Liver (tissue), 9 donors: Measurements from ENCODE around the gene PARP15. TPM values are rescaled to one million over a fixed set of nuclear protein-coding genes. Genes with fewer than 3 reads are reported as not detected.

Source experiments
- DNase-seq: peaks from one replicate; pipeline ENCODE4 v3.0.0-alpha.2; 2017; ENCODE audit warnings: low spot score
- H3K27ac ChIP-seq, 2 donors: one replicate each; pipeline ENCODE4 v1.7.0; 2013; ENCODE audit warnings: inconsistent platforms in 2 of 2, low read length in 2 of 2, control low read depth in 1 of 2, low read depth in 1 of 2, mild to moderate bottlenecking in 1 of 2
- H3K27me3 ChIP-seq, 4 donors: one replicate each; pipeline versions ENCODE4 v1.6.1 to v1.7.0; 2013; ENCODE audit warnings: low read length in 3 of 4, inconsistent platforms in 1 of 4, mild to moderate bottlenecking in 1 of 4, moderate library complexity in 1 of 4; ENCODE audit not compliant: control insufficient read depth in 4 of 4, insufficient read depth in 4 of 4
- H3K36me3 ChIP-seq, 4 donors: one replicate each; pipeline versions ENCODE4 v1.6.1 to v1.7.0; 2013; ENCODE audit warnings: low read length in 3 of 4, mild to moderate bottlenecking in 3 of 4, low read depth in 1 of 4, moderate library complexity in 1 of 4; ENCODE audit not compliant: control insufficient read depth in 4 of 4, insufficient read depth in 3 of 4
- H3K4me1 ChIP-seq, 4 donors: one replicate each; pipeline versions ENCODE4 v1.6.1 to v1.7.0; 2013; ENCODE audit warnings: low read length in 3 of 4, mild to moderate bottlenecking in 3 of 4, moderate library complexity in 1 of 4; ENCODE audit not compliant: control insufficient read depth in 4 of 4, insufficient read depth in 4 of 4
- H3K4me3 ChIP-seq, 3 donors: one replicate each; pipeline versions ENCODE4 v1.6.1 to v1.7.0; 2013; ENCODE audit warnings: low read length in 3 of 3, control low read depth in 1 of 3, low read depth in 1 of 3, mild to moderate bottlenecking in 1 of 3
- H3K9ac ChIP-seq, 2 donors: one replicate each; pipeline ENCODE4 v1.7.0; 2013; ENCODE audit warnings: low read length in 2 of 2, mild to moderate bottlenecking in 2 of 2, moderate library complexity in 2 of 2, control low read depth in 1 of 2, low read depth in 1 of 2
- H3K9me3 ChIP-seq, 4 donors: one replicate each; pipeline versions ENCODE4 v1.6.1 to v1.7.0; 2013; ENCODE audit warnings: low read length in 3 of 4; ENCODE audit not compliant: control insufficient read depth in 4 of 4
- FOXA1 ChIP-seq: IDR thresholded peaks from 2 replicates; pipeline ENCODE4 v1.6.1; 2016; ENCODE audit warnings: antibody characterized with exemption
- FOXA2 ChIP-seq: IDR thresholded peaks from 2 replicates; pipeline ENCODE4 v1.6.1; 2016; ENCODE audit warnings: antibody characterized with exemption
- HNF4A ChIP-seq, 2 donors: conservative IDR thresholded peaks; 2 replicates each; pipeline ENCODE4 v1.6.1; 2016; ENCODE audit warnings: antibody characterized with exemption in 2 of 2, mild to moderate bottlenecking in 2 of 2
- HNF4G ChIP-seq: IDR thresholded peaks from 2 replicates; pipeline ENCODE4 v1.6.1; 2016; ENCODE audit warnings: antibody characterized with exemption
- JUND ChIP-seq, 2 donors: IDR thresholded peaks; 2 replicates each; pipeline ENCODE4 v1.6.1; 2016; ENCODE audit warnings: antibody characterized with exemption in 2 of 2
- NR2F2 ChIP-seq: IDR thresholded peaks from 2 replicates; pipeline ENCODE4 v1.6.1; 2016; ENCODE audit warnings: antibody characterized with exemption
- RAD21 ChIP-seq, 2 donors: IDR thresholded peaks; 2 replicates each; pipeline ENCODE4 v1.6.1; 2016; ENCODE audit warnings: antibody characterized with exemption in 2 of 2, mild to moderate bottlenecking in 2 of 2
- SP1 ChIP-seq: IDR thresholded peaks from 2 replicates; pipeline ENCODE4 v1.6.1; 2018; ENCODE audit warnings: antibody characterized with exemption, mild to moderate bottlenecking
- TAF1 ChIP-seq: conservative IDR thresholded peaks from 2 replicates; pipeline ENCODE4 v1.6.1; 2016; ENCODE audit warnings: antibody characterized with exemption, mild to moderate bottlenecking
- YY1 ChIP-seq: IDR thresholded peaks from 2 replicates; pipeline ENCODE4 v1.6.1; 2016; ENCODE audit warnings: antibody characterized with exemption, mild to moderate bottlenecking
- WGBS: extraction: QIAGEN DNeasy Blood & Tissue Kit; methylation state at CpG from one replicate; pipeline ENCODE4 v1.1.7; 2013; 5-methylcytosine and 5-hydroxymethylcytosine counted together
- polyA plus RNA-seq, 2 donors: library from polyadenylated mRNA; stranded (reverse) in 1 of 2; unstranded in 1 of 2; fragments of 200-250 nt in 1 of 2; fragments of >200 nt in 1 of 2; fragmentation: Nextera tagmentation in 1 of 2; extraction: Ambion mirVana in 1 of 2; gene quantifications; one replicate each; pipeline versions ENCODE4 v1.2.1 to v1.2.3, GENCODE V29; 2013 to 2015
- total RNA-seq, 2 donors: library from RNA; depleted of rRNA; stranded (reverse); fragments of >200 nt; gene quantifications; one replicate each; pipeline ENCODE4 v1.2.3, GENCODE V29; 2014
- TF ChIP-seq, protein P1 (sequence below): IDR thresholded peaks from 2 replicates; pipeline ENCODE4 v1.6.1; 2016; ENCODE audit warnings: antibody characterized with exemption
- TF ChIP-seq, protein P2 (sequence below): fragments of 150-350 bp; IDR thresholded peaks from 2 replicates; pipeline ENCODE4 v1.5.1; 2017; ENCODE audit warnings: improper control_type of control experiment, low read depth, low read length; ENCODE audit not compliant: missing input control
- TF ChIP-seq, protein P3 (sequence below): IDR thresholded peaks from 2 replicates; pipeline ENCODE4 v1.6.1; 2016; ENCODE audit warnings: antibody characterized with exemption
- TF ChIP-seq, protein P4 (sequence below): IDR thresholded peaks from 2 replicates; pipeline ENCODE4 v1.6.1; 2016; ENCODE audit warnings: antibody characterized with exemption, mild to moderate bottlenecking
- TF ChIP-seq, protein P5 (sequence below): IDR thresholded peaks from 2 replicates; pipeline ENCODE4 v1.6.1; 2016; ENCODE audit warnings: antibody characterized with exemption
- donor health status: healthy.
- donor health status: healthy.
- donor health status: healthy.
- donor health status: healthy.
- donor health status: healthy.

PARP15 gene
- total and polyA plus RNA-seq, 4 donors = 0.28 to 3.3 (median 2.5) TPM

DNA sequence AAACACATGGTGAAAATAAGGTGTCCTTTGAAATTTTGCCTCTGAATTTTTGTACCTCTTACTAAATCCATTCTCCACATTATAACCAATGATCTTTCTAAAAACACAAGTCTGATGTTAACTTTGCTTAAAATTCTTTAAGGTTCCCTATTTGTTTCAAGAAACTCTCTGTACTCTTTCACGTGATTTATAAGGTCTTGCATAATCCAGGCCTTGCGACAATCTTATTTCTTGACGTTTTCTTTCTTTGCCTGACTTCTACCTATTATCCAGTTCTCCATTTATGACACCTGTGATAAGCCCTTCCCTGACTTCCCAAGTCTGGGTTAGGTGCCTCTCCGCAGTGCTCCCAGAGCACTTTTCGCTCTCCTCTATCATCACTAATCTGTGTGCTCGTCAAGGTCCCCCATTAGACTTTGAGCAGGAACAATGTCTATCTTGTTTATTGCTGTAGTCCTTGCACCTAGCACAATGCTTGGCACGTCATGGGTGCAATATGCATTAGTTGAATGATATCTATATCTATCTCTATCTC is 38.4 kb upstream of the PARP15 start:
- TF ChIP-seq HNF4G (no peak), NR2F2 (no peak), HNF4A (conservative IDR thresholded peaks at IDR 0.05) (no peak), JUND (IDR thresholded peaks at IDR 0.05) (no peak), FOXA1 (no peak), YY1 (no peak), RAD21 (IDR thresholded peaks at IDR 0.05) (no peak), SP1 (no peak)
- TF ChIP-seq, protein P1, sequence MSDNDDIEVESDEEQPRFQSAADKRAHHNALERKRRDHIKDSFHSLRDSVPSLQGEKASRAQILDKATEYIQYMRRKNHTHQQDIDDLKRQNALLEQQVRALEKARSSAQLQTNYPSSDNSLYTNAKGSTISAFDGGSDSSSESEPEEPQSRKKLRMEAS = no peak
- TF ChIP-seq, protein P2, sequence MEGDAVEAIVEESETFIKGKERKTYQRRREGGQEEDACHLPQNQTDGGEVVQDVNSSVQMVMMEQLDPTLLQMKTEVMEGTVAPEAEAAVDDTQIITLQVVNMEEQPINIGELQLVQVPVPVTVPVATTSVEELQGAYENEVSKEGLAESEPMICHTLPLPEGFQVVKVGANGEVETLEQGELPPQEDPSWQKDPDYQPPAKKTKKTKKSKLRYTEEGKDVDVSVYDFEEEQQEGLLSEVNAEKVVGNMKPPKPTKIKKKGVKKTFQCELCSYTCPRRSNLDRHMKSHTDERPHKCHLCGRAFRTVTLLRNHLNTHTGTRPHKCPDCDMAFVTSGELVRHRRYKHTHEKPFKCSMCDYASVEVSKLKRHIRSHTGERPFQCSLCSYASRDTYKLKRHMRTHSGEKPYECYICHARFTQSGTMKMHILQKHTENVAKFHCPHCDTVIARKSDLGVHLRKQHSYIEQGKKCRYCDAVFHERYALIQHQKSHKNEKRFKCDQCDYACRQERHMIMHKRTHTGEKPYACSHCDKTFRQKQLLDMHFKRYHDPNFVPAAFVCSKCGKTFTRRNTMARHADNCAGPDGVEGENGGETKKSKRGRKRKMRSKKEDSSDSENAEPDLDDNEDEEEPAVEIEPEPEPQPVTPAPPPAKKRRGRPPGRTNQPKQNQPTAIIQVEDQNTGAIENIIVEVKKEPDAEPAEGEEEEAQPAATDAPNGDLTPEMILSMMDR = no peak
- TF ChIP-seq, protein P3, sequence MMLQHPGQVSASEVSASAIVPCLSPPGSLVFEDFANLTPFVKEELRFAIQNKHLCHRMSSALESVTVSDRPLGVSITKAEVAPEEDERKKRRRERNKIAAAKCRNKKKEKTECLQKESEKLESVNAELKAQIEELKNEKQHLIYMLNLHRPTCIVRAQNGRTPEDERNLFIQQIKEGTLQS = no peak
- TF ChIP-seq, protein P4, sequence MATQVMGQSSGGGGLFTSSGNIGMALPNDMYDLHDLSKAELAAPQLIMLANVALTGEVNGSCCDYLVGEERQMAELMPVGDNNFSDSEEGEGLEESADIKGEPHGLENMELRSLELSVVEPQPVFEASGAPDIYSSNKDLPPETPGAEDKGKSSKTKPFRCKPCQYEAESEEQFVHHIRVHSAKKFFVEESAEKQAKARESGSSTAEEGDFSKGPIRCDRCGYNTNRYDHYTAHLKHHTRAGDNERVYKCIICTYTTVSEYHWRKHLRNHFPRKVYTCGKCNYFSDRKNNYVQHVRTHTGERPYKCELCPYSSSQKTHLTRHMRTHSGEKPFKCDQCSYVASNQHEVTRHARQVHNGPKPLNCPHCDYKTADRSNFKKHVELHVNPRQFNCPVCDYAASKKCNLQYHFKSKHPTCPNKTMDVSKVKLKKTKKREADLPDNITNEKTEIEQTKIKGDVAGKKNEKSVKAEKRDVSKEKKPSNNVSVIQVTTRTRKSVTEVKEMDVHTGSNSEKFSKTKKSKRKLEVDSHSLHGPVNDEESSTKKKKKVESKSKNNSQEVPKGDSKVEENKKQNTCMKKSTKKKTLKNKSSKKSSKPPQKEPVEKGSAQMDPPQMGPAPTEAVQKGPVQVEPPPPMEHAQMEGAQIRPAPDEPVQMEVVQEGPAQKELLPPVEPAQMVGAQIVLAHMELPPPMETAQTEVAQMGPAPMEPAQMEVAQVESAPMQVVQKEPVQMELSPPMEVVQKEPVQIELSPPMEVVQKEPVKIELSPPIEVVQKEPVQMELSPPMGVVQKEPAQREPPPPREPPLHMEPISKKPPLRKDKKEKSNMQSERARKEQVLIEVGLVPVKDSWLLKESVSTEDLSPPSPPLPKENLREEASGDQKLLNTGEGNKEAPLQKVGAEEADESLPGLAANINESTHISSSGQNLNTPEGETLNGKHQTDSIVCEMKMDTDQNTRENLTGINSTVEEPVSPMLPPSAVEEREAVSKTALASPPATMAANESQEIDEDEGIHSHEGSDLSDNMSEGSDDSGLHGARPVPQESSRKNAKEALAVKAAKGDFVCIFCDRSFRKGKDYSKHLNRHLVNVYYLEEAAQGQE = no peak
- TF ChIP-seq, protein P5, sequence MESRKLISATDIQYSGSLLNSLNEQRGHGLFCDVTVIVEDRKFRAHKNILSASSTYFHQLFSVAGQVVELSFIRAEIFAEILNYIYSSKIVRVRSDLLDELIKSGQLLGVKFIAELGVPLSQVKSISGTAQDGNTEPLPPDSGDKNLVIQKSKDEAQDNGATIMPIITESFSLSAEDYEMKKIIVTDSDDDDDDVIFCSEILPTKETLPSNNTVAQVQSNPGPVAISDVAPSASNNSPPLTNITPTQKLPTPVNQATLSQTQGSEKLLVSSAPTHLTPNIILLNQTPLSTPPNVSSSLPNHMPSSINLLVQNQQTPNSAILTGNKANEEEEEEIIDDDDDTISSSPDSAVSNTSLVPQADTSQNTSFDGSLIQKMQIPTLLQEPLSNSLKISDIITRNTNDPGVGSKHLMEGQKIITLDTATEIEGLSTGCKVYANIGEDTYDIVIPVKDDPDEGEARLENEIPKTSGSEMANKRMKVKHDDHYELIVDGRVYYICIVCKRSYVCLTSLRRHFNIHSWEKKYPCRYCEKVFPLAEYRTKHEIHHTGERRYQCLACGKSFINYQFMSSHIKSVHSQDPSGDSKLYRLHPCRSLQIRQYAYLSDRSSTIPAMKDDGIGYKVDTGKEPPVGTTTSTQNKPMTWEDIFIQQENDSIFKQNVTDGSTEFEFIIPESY = no peak
- no peaks in the 10 kb centered on the region for H3K9me3 ChIP-seq
- H3K27ac ChIP-seq = no peak overlapping the region
- no peak overlapping the region for H3K9ac ChIP-seq
- no peaks in the 10 kb centered on the region for H3K27me3 ChIP-seq
- 88% methylated on average over 7 of the region's 7 CpGs for WGBS
- no peaks in the 10 kb centered on the region for H3K4me1 ChIP-seq
- DNase-seq = no peak
- no peak overlapping the region for H3K4me3 ChIP-seq
- H3K36me3 ChIP-seq = peaks cover 19 to 69% (median 60%) of the 10 kb centered on the region in 4 donors

DNA sequence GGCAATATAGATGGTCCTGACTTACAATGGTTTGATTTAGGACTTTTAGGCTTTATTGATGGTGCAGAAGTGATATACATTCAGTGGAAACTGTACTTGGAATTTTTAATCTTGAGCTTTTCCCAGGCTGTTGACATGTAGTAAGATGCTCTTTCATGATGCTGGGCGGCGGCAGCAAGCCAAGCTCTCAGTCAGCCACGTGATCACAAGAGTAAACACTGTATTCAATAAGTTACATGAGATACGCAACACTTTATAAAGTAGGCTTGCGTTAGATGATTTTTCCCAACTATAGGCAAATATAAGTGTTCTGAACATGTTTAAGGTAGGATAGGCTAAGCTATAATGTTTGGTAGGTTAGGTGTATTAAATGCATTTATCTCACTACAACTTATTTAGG is 31.3 kb upstream of the PARP15 start:
- peaks cover 18 to 61% (median 43%) of the 10 kb centered on the region in 4 donors for H3K36me3 ChIP-seq
- no peak overlapping the region for H3K27ac ChIP-seq
- DNase-seq = no peak
- TF ChIP-seq RAD21 (IDR thresholded peaks at IDR 0.05) (peak; percentile 13 to 16), FOXA2 (peak; percentile 82), SP1 (no peak), TAF1 (no peak), FOXA1 (peak; percentile 60)
- TF ChIP-seq, protein P5 = no peak
- H3K9me3 ChIP-seq = no peaks in the 10 kb centered on the region
- WGBS = 49% methylated on average over 5 of the region's 5 CpGs
- peaks cover 0 to 6% (median 1%) of the 10 kb centered on the region in 4 donors for H3K4me1 ChIP-seq
- H3K4me3 ChIP-seq = no peak overlapping the region
- H3K9ac ChIP-seq = no peak overlapping the region
- H3K27me3 ChIP-seq = no peaks in the 10 kb centered on the region
